Iris pigment epithelial cell (primary cell): ENCODE measurements around the gene GRIFIN.

ENCODE experiments used
- DNase-seq: peaks from one replicate; pipeline ENCODE4 v3.0.0-alpha.2; 2011; ENCODE audit warnings: low read depth

The GRIFIN gene

DNA sequence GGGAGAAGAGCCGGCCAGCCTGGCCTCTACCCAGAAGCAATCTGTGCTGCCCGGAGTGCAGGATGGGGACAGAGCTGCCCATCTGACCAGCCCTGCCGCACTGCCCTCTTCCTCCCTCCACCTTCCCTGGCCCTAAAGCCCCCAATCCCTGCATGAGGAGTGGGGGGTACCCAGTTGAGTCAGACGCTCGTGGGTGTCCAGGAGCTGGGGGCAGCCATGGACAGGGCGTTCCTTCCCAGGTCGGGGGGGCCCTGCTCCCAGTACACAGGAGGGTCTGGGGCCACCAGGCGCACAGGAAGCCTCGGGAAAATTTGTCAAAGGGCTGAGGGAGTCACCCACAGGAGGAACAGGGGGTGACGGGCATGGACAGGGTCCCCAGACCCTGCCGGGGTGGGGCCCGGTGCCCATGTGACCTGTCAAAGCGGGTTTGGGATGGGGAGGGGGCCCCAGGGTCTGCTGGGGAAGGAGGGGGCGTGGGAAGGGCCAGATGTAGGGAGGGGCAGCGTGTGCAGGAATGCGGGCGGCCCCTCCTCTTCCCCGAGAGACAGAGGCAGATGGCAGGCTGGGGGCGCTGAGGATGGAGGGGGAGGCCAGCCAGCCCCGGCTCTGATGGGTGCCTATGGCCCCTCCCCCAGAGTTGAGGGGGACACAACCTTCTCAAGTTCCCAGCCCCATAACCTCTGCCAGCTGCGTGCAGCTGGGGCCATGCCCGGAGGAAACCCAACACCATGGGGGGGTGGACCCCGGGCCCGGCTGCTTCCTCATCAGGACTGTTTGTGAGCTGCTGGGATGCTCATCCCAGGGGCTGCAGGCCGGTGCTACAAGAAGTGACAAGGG lies 21.5 kb upstream of the GRIFIN start:
- DNase-seq, result no peak

DNA sequence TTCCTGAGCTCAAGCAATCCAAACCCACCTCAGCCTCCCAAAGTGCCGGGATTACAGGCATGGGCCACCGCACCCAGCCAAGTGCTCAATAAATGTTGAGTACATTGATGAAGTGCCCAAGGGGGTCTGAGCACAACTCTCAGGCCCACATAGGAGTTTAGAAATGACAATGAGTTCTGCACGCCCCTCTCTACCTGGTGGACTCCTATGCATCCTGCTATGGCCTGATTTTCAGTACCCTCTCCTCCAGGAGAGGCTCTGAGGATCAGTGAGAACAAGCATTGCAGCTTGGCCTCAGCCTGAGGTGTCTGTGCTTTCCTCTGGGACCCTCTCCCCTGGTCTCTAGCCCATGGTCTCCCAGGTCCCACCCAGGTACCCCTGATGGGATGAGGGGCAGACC lies 20.9 kb upstream of the GRIFIN start:
- no peak for DNase-seq

DNA sequence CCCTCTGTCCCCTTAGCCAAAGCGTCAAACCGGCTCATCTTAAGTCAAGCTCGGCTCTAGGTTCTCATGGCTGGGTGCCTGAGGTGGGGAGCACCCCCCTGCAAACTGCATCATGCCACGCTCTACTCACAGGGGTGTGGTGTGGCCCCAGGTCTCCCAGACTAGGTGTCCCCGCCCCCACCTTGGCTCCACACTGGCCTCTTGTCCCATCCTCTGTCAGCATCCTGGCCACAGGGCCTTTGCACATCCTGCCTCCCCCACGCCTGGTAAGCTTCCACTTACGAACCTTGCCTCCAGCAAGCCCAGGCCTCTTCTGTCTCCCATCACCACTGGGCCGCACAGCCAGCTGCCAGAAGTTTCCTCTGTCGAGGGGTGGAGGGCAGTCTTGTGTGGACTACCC lies 20.2 kb upstream of the GRIFIN start:
- no peak for DNase-seq

DNA sequence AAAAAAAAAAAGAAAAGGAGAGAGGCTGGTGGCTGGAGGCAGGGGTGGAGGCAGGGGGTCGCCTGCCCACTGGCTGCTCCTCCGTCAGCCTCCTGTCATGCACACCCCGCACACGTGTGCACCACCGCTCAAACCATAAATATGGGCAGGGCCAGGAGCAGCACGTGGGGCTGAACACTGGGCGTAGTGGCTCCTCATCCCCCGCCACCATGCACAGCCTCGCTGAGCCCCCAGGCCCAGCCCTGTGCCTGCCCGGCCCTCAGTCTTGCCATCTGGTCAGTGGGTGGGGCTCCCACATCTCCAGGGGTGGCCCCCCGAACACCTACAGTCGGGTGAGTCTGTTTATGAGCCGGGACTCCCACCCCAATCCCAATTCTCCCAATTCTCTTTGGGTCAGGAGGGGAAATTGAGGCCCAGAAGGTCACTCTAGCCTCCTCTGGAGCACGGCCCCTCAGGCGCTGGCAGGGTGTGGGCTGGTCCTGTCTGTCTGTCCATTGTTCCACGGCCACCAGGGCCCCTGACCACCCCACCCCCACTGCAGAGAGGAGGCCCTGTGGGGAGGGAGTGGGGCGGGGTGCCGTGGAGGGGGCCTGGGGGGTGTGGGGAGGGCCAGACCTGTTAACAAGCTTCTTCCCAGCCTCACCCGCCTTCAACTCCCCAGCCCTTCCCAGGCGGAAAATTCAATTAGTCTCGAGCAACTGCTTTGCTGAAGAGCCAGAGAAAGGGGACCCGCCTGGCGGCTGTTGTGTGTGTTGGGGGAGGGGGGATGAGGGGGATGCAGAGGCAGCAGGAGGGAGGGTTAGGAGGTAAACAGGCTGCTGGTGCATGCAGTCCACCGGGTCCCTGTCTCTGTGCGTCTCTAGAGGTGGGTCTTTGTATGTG lies 19.5 kb upstream of the GRIFIN start:
- DNase-seq, result no peak

DNA sequence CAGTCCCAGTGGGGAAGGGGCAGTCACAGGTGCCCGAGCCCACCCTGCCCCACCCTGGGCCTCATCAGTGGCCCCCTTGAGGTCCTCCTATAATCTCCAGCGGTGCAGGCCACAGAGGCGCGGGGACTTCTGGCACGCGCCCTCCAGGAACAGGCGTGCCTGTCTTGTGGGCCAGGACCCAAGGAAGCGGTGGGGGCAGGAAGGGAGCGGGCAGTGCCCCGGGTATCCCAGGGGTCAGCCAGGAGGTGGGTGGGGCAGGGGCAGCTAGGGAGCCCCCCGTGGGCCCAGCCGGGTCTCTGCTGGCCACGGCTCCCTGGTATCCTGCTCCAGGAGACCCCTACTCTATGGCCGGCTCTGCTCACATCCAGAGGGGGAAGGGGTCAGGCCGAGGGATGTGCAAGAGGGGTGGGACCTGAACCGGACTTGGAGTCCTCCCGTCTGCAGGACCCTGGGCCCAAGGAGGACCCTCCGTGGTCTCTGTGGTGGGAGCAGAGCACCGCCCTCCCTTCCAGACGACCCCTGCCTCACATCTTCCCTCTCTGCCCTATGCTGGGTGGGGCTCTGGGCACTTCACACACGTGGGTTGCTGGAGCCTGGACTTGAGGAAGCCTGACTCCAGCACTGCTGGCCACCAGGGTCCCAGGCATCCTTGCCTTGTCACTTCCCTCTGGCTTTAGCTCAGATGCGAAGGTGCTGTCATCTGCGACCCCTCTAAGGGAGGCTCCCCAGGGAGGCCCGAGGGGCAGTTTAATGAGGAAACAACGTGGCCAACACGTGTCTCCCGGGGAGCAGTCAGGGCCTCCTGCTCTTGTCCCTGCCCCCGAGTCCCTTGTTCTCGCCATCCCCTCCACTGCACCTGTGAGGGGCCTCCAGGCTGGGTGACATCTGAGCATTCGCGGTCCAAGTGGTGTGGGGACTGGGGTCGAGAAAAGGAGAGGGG lies 18.3 kb upstream of the GRIFIN start:
- DNase-seq, result no peak

DNA sequence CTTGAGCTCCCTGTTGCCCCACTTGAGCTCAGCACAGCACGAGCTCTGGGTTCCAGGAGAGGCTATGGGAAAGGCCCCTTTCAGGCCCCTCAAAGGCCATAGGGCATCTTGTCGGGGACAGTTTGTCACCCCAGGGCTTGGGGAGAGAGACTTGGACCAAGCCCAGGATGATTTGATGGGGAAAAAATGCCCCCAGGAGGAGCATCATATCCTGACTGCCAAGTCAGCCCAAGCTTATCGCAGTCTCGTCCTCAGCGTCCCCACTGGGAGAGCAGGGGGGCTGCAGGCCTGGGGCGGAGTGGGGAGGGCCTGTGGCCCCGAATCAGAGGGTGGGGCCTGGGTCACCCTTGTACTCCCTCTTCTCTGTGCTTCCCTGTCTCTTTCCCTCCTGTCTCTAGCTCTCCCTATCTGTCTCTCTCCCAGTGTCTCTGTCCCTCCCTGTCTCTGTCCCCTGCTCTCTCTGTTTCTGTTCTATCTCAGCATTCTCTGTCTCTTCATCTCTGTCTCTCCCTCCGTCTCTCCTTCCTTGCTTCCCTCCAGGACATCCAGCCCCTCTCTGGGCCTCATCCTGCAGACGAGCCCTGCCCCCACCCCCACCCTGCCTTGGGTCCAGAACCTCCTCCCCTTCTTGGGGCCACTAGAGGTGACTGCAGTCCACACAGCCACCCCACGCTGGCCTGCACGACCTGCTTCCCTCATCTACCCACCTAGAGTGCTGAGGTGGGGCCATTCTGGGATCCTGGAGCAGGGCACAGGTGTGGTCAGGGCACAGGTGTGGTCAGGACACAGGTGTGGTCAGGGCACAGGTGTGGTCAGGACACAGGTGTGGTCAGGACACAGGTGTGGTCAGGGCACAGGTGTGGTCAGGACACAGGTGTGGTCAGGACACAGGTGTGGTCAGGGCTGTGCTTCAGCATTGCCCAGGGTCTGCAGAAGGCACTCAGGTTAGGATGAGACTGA lies 17.3 kb upstream of the GRIFIN start:
- DNase-seq, result no peak

DNA sequence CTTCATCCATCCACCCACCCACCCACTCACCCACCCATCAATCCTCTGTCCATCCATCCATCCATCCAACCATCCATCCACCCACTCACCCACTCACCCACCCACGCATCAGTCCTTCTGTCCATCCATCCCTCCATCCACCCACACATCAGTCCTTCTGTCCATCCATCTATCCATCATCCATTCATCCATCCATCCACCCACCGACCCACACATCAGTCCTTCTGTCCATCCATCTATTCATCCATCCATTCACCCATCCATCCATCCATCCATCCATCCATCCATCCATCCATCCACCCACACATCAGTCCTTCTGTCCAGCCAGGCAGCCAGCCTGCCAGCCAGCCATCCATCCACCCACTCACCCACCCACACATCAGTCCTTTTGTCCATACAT lies 15.8 kb upstream of the GRIFIN start:
- no peak for DNase-seq

DNA sequence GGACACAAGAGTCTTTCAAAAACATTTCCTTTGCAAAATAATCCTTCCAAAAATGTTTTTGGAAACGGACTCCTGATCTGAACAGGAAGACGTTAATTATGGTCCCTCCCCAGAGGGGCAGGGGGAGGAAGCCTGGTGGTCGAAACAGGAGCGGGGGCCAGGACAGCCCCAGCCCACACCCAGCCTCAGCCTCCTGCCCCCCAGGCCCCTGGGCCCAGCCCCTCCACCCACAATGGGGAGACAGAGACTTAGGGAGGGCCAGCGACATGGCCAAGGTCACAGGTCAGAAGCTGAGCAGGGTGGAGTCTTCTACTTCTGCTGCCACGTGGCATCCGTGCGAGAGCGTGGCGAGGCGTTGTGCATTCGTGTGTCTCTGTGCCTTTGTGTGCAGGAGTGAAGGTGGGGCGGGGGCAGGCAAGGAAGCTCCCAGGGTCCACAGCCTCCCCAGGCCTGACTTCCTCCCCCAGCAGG lies 14.0 kb upstream of the GRIFIN start:
- DNase-seq, result no peak

DNA sequence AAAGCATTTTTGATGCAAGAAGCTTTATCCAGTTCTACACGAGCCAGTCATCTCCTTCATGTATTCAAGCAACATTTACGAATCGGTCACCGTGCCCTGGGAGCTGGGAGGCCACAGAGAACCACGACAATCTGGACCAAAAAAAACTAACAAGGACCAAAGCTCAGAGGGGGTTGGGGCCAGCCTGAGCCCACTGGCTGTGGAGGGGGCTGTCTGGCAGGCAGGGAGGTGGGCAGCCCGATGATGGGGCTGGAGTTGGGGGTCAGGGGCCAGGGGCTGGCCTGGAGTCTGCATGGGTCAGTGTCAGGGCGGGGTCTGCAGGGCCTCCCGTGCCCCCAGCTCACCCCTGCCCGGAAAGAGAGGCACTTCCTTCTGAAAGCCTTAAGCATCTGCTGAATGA lies 12.5 kb upstream of the GRIFIN start:
- DNase-seq, result no peak

DNA sequence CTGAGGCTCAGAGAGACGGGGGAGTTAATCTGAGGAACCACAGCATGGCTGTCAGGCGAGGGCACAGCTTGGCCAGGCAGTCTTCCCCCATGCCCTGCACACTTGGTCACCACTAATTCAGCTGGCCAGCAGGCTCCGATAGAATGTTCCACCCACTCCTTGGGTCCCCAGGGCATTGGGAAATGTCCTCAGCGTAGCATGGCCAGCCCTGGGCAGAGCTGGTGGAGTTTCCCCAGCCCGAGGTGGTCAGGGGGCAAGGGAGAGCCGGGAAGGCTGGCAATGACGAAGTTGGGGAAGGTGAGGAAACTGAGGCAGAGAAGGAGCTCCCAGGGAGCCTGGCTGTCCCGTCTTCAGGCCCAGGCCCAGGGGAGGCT lies 12.1 kb upstream of the GRIFIN start:
- no peak for DNase-seq

DNA sequence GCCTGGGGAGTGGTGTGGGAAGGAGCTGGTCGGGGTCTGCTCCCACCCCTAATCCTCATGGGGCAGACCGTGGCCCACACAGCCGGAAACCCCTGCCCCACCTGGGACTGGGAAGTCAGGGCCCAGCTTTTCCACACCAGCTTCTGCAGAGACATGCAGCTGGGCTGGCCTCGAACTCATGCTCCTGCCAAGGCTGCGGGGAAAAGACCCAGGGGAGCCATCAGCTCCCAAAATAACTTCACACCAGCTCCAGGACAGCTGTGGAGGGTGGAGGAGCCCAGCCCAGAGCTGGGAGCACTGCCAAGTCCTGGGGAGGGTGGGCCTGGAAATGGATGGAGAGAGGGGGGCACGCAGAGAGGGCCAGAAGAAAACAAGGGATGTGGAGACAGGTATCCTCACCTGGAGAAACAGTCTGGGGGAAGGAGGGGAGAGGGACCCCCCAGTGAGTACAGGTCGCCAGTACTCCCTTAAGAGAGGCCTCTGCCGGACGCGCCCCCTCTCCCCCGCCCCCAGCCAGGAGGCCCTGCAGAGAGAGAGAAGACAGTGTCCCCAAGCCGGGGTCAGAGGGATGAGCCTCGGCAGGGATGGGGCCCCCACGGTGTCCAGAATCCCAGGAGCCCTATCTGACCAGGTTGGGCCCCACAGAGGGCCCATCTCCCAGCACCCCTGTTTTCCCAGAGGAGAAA lies 11.5 kb upstream of the GRIFIN start:
- no peak for DNase-seq

DNA sequence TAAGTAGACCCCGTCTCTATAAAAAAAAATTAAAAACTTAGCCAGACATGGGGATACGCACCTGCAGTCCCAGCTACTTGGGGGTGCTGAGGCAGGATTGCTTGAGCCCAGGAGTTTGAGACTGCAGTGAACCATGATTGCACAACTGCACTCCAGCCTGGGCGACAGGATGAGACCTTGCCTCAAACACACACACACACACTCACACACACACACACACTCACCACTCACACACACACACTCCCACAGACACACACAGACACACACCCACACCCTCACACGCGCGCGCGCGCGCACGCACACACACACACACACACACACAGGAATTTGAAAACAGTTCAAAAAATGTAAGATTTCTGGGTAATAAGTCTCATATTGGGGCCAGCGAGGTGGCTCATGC lies 8.7 kb upstream of the GRIFIN start:
- no peak for DNase-seq

DNA sequence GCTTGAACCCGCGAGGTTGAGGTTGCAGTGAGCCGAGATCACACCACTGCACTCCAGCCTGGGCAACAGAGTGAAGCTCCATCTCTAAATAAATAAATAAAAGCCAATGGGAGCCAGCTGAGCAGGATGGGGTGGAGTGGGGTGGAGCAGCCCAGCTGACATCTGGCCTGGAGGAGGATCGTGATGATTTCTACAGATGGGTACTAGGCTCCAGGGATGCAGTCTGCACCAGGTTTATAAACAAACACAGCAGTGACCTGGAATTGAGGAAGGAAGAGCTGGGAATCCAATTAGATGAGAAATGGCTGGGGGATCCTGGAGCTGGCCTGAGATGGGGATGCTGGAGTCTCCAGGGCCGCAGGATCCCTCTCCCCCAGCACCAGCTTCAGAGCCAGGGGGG lies 7.3 kb upstream of the GRIFIN start:
- DNase-seq, result no peak

DNA sequence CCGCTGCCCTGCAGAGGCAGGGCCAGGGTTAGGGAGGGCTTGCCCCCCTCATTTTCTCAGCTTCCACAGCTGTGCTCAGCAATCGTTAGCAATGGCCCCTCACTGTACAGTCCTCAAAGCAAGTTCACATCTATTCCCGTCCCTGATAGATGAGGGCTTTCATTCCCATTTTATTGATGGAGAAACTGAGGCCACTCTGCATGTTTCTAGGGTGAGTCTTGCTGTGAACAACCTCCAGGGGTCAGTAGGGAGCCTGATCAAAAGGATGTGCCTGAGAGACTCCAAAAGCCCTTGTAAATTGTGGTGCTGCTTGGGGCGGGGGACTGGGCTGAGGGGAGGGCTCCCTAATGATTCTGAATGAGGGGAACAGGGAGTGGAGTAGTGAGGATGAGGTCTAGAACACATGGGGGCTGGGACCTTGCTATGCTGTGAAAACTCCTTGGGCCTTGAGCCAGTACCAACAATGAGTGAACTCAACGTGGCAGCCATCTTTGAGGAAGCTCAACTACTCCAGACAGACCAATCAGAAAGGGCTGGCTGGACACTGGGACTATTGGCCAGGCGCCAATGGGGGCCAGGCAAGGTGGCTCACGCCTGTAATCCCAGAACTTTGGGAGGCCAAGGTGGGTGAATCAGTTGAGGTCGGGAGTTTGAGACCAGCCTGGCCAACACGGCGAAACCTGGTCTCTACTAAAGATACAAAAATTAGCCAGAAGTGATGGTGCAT lies 6.7 kb upstream of the GRIFIN start:
- no peak for DNase-seq

DNA sequence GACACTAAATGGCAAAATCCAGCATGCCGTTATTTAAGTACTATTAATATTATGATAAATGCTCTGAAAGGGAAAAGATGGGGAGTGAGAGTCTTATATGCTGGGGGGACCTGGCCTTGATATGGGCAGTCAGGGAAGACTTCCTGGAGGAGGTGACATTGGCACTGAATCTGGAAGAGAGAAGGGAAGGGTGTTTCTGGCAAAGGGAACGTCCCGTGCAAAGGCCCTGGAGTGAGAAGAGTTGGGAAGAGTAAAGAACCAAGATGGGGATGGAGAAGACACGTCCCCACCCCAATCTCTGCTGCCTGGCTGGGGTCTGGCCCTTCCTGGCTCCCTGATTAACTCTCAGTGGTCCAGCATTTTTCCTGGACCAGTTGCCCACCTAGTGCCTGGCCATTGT lies 5.0 kb upstream of the GRIFIN start:
- no peak for DNase-seq

DNA sequence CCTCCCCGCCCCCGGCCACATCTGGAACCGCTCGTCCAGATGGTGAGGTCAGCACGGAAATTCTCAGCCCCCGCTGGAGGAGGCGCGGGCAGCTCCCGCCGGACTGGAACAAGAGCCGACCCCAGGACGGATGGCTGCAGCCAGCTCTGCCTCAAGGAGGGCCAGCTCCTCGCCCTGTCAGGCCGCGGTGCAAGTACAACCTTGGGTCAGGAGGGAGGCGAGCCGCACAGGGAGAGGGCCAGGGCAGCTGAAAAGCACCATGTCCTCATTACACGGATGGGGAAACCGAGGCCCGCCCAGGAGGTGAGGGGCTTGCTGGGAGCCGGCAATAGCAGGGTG lies 3.8 kb upstream of the GRIFIN start:
- DNase-seq, result no peak

DNA sequence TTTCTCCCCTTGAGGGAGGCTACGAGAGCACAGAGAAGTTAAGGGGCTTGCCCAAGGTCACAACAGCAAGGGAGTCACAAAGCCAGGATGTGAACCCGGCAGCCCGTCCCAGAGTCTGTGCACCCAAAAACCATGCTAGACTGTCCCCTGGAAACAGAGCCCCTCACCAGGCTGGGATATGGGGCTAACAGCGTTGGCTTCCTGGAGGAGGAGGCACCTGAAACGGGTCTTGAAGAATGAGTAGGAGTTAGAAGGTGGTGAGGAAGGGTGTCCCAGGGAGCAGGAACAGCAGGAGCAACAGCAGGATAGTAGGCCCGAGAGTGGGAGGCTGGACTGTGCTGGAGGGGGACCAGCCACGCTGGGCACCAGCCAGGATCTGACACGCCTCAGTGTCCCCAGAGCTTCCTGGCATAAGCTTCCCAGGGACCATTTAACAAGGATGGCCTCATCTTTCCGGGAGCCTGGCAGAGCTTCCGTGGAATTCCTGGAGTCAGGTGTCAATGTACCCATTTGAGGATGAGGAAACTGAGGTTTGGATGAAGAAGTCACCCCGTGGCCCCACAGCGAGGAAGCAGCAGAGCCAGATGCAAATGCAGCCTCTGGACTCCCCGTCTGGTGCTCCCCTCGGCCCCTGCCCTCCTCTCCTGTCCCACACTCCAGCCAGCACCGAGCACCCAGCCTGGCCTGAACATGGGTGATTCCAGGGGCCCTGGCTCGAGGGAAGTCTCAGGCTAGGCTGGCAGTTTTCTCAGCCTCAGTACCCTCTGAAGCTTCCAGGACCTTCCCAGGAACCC lies 3.3 kb upstream of the GRIFIN start:
- no peak for DNase-seq

DNA sequence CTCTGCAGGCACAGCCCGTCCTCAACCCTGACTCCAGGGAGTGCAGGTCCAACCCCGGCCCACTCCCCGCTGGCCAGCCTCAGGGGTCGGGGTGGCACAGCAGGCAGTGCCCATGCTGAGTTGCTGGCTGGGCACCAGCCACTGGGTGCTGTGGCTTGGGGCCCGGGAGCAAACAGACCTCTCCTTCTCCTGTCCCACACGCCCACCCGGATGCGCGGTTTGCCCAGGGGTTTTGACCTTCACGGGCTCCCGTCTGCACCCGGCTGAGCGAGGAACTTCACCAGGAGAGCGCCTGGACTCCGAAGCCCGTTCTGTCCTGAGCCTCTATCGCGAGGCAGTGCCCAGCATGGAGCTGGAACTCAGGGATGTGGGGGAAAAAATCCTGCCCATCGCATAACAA lies 2.6 kb upstream of the GRIFIN start:
- DNase-seq, result no peak

DNA sequence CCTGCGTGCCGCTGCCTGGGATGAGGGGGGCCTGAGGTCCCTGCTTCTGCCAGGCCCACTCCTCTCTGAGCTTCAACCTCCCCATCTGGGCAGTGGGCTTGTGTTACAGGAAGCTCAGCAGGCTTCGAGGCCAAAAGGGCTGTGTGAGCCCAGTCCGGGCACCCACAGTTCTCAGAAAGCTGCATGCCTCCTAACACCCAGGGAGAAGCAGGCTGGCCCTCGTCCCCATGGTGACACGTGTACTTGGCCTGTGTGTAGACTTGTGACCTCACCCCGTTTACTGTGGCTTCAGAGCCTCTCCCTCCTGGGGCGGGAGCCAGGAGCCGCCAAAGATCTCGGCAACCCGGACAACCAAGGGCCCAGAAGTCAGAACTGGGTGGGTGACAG lies 2.2 kb upstream of the GRIFIN start:
- DNase-seq, result no peak
